WTC11 (cell line): ENCODE measurements around the gene OTUB1. TPM values are rescaled to one million over a fixed set of nuclear protein-coding genes. Genes with fewer than 3 reads are reported as not detected.
"Not testable (repeated sequence)": the region's sequence is repeated elsewhere in the genome, so short reads cannot be mapped to it uniquely, and the experiment has no call there.

Experiments
- ATAC-seq: fragments of 200-7000 bp; cut with Tn5 transposase; 2 replicates; pipeline ENCODE4 v1.10.0; 2021; ENCODE audit warnings: mild to moderate bottlenecking, moderate library complexity
- CTCF ChIA-PET: fragments of 300-600 bp; sonication (Branson Sonifier 250); formaldehyde crosslinking; loops from one replicate; lab custom pipeline; 2021; ENCODE audit warnings: antibody characterized with exemption; lab: Charles Lee
- POLR2A ChIA-PET: fragments of 350-600 bp; sonication (Branson Sonifier 250); formaldehyde crosslinking; loops from one replicate; lab custom pipeline; 2021; ENCODE audit warnings: antibody characterized with exemption; lab: Charles Lee
- DNase-seq: peaks from one replicate; pipeline ENCODE4 v3.0.0; 2021; ENCODE audit warnings: low spot score
- H3K27ac Mint-ChIP-seq: 2 replicates; pipeline ENCODE4 v1.8.0; 2021; ENCODE audit warnings: mixed read lengths
- H3K27me3 Mint-ChIP-seq: 2 replicates; pipeline ENCODE4 v1.8.0; 2021; ENCODE audit warnings: low read depth, mild to moderate bottlenecking, moderate library complexity, mixed read lengths
- H3K36me3 Mint-ChIP-seq: 2 replicates; pipeline ENCODE4 v1.8.0; 2021; ENCODE audit warnings: mixed read lengths
- H3K4me1 Mint-ChIP-seq: 2 replicates; pipeline ENCODE4 v1.8.0; 2022; ENCODE audit warnings: mixed read lengths
- H3K4me3 Mint-ChIP-seq: 2 replicates; pipeline ENCODE4 v1.8.0; 2021; ENCODE audit warnings: mild to moderate bottlenecking, moderate library complexity, mixed read lengths
- H3K9me3 Mint-ChIP-seq: 2 replicates; pipeline ENCODE4 v1.8.0; 2021; ENCODE audit warnings: mixed read lengths
- AR ChIP-seq: fragments of 250-450 bp; sonication (Bioruptor Pico); IDR thresholded peaks from 2 replicates; pipeline ENCODE4 v1.9.0; 2021; ENCODE audit warnings: mild to moderate bottlenecking
- ATF1 ChIP-seq: sonication (generic); formaldehyde crosslinking; IDR thresholded peaks from 2 replicates; pipeline ENCODE4 v1.8.1; 2023; ENCODE audit warnings: mild to moderate bottlenecking, moderate library complexity, missing genetic modification reagents
- ATF3 ChIP-seq: sonication (generic); formaldehyde crosslinking; conservative IDR thresholded peaks from 2 replicates; pipeline ENCODE4 v1.8.1; 2022; ENCODE audit warnings: mild to moderate bottlenecking, missing genetic modification reagents
- CBFB ChIP-seq: sonication (generic); formaldehyde crosslinking; IDR thresholded peaks from 2 replicates; pipeline ENCODE4 v1.8.1; 2022; ENCODE audit warnings: mild to moderate bottlenecking, low read depth, missing genetic modification reagents
- E2F1 ChIP-seq: sonication (generic); formaldehyde crosslinking; IDR thresholded peaks from 2 replicates; pipeline ENCODE4 v1.8.0; 2022; ENCODE audit warnings: mild to moderate bottlenecking, missing genetic modification reagents
- FOXJ3 ChIP-seq: sonication (generic); formaldehyde crosslinking; IDR thresholded peaks from 2 replicates; pipeline ENCODE4 v1.9.0; 2021; ENCODE audit warnings: missing genetic modification reagents, mild to moderate bottlenecking, borderline replicate concordance
- GTF2I ChIP-seq: fragments of 250-450 bp; sonication (Bioruptor Pico); conservative IDR thresholded peaks from 2 replicates; pipeline ENCODE4 v1.4.0; 2021; ENCODE audit warnings: mild to moderate bottlenecking
- JAZF1 ChIP-seq: fragments of 250-450 bp; sonication (Bioruptor Pico); IDR thresholded peaks from 2 replicates; pipeline ENCODE4 v1.9.0; 2021; ENCODE audit warnings: moderate library complexity, mild to moderate bottlenecking, inconsistent platforms
- JUN ChIP-seq: sonication (generic); formaldehyde crosslinking; IDR thresholded peaks from 2 replicates; pipeline ENCODE4 v1.8.0; 2023; ENCODE audit warnings: mild to moderate bottlenecking, missing genetic modification reagents
- SMAD4 ChIP-seq: sonication (generic); formaldehyde crosslinking; IDR thresholded peaks from 2 replicates; pipeline ENCODE4 v1.8.0; 2022; ENCODE audit warnings: mild to moderate bottlenecking, missing genetic modification reagents
- SP1 ChIP-seq: sonication (generic); formaldehyde crosslinking; conservative IDR thresholded peaks from 2 replicates; pipeline ENCODE4 v1.8.1; 2022; ENCODE audit warnings: missing genetic modification reagents
- ZBTB21 ChIP-seq: sonication (generic); formaldehyde crosslinking; IDR thresholded peaks from 2 replicates; pipeline ENCODE4 v1.8.1; 2023; ENCODE audit warnings: mild to moderate bottlenecking, missing genetic modification reagents, borderline replicate concordance
- ZNF232 ChIP-seq: sonication (generic); formaldehyde crosslinking; IDR thresholded peaks from 2 replicates; pipeline ENCODE4 v1.8.0; 2022; ENCODE audit warnings: mild to moderate bottlenecking, missing genetic modification reagents
- ZNF416 ChIP-seq: fragments of 250-450 bp; sonication (Bioruptor Pico); IDR thresholded peaks from 2 replicates; pipeline ENCODE4 v1.9.0; 2021; ENCODE audit warnings: mild to moderate bottlenecking, inconsistent platforms
- ZSCAN18 ChIP-seq: fragments of 250-450 bp; sonication (Bioruptor Pico); IDR thresholded peaks from 2 replicates; pipeline ENCODE4 v2.1.2; 2022; ENCODE audit warnings: mild to moderate bottlenecking, moderate library complexity
- total RNA-seq: library from RNA; stranded (reverse); gene quantifications from 3 replicates; pipeline ENCODE4 v1.2.3, GENCODE V29; 2021
- TF ChIP-seq, protein P1 (sequence below): sonication (generic); formaldehyde crosslinking; IDR thresholded peaks from 2 replicates; pipeline ENCODE4 v1.8.1; 2022; ENCODE audit warnings: missing genetic modification reagents, borderline replicate concordance
- TF ChIP-seq, protein P2 (sequence below): sonication (generic); formaldehyde crosslinking; IDR thresholded peaks from 2 replicates; pipeline ENCODE4 v1.8.1; 2023; ENCODE audit warnings: mild to moderate bottlenecking, missing genetic modification reagents

The OTUB1 gene
- total RNA-seq, 1 experiment from 2014 or later, result 112 TPM

- no peak for DNase-seq
- H3K9me3 Mint-ChIP-seq, result peaks cover 4% of the 10 kb centered on the region; the same call in 1 of the 2 replicates
- H3K27ac Mint-ChIP-seq, result no peak overlapping the region
- ChIA-PET CTCF (interaction anchor here (1.0 kb wide), 1 partner anchor 24 kb away, joined by 6 read pairs; no protein-coding TSS in a partner anchor), POLR2A (no interaction called here)
- no peak for TF ChIP-seq CBFB
- TF ChIP-seq SMAD4 (CRISPR knock-in tag), result no peak
- TF ChIP-seq ATF3 (CRISPR knock-in tag), result no peak
- TF ChIP-seq, protein P1, sequence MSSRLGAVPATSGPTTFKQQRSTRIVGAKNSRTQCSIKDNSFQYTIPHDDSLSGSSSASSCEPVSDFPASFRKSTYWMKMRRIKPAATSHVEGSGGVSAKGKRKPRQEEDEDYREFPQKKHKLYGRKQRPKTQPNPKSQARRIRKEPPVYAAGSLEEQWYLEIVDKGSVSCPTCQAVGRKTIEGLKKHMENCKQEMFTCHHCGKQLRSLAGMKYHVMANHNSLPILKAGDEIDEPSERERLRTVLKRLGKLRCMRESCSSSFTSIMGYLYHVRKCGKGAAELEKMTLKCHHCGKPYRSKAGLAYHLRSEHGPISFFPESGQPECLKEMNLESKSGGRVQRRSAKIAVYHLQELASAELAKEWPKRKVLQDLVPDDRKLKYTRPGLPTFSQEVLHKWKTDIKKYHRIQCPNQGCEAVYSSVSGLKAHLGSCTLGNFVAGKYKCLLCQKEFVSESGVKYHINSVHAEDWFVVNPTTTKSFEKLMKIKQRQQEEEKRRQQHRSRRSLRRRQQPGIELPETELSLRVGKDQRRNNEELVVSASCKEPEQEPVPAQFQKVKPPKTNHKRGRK (CRISPR knock-in tag), result no peak
- no peak for TF ChIP-seq AR (CRISPR knock-in tag)
- H3K27me3 Mint-ChIP-seq, result peaks cover 79% of the 10 kb centered on the region
- H3K4me3 Mint-ChIP-seq, result no peak overlapping the region
- no peaks in the 10 kb centered on the region; the same call in 1 of the 2 replicates for H3K36me3 Mint-ChIP-seq
- H3K4me1 Mint-ChIP-seq, result no peaks in the 10 kb centered on the region
- no peak for ATAC-seq
These were observed 16.8 kb upstream of the OTUB1 start for GRCh38 chr11:63969461-63969860.

DNA sequence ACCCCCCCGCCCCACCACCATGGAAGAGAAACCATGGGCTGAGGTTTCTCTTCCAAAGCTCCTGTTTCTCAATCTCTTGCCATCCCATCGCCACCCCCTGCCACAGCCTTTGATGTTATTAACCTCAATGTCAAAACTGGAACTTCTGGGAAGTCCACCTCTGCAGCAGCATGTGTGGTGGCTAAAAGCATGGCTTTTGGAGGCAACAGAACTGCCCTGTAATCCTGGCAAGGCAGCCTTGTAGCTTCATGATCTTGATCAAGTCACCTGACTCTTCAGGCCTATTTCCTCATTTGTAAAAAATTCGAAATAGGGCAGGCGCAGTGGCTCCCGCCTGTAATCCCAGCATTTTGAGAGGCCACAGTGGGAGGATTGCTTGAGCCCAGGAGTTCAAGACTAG, 15.3 kb upstream of the OTUB1 start:
- TF ChIP-seq E2F1 (CRISPR knock-in tag) (no peak), SP1 (CRISPR knock-in tag) (no peak)
- Mint-ChIP-seq H3K9me3 (peaks cover 4% of the 10 kb centered on the region; the same call in 1 of the 2 replicates), H3K4me3 (no peak overlapping the region), H3K4me1 (peaks cover 3% of the 10 kb centered on the region), H3K27me3 (peaks cover 65% of the 10 kb centered on the region), H3K36me3 (peaks cover 2% of the 10 kb centered on the region; the same call in 1 of the 2 replicates), H3K27ac (no peak overlapping the region)
- no peak for DNase-seq
- ChIA-PET CTCF (interaction anchor here (1.0 kb wide), 1 partner anchor 37 kb away, joined by 3 read pairs; no protein-coding TSS in a partner anchor), POLR2A (no interaction called here)
- ATAC-seq, result no peak

DNA sequence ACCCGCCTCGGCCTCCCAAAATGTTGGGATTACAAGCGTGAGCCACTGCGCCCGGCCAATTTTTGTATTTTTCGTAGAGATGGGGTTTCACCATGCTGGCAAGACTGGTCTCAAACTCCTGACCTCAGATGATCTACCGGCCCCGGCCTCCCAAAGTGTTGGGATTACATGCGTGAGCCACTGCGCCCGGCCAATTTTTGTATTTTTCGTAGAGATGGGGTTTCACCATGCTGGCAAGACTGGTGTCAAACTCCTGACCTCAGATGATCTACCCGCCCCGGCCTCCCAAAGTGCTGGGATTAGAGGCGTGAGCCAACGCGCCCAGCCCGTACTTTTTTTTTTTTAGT, 12.4 kb upstream of the OTUB1 start:
- DNase-seq, ATAC-seq, H3K9me3 Mint-ChIP-seq, H3K36me3 Mint-ChIP-seq: not testable (repeated sequence)
- peaks cover 30% of the 10 kb centered on the region for H3K4me1 Mint-ChIP-seq
- peak overlapping the region; percentile 100 for H3K4me3 Mint-ChIP-seq
- ChIA-PET POLR2A (interaction anchor here (0.6 to 1.3 kb wide), 3 partner anchors 12 to 54 kb away, joined by 3 to 6 read pairs (median 4); no protein-coding TSS in a partner anchor), CTCF (interaction anchor here (1.0 to 1.4 kb wide), 5 partner anchors 26 to 137 kb away, joined by 3 to 5 read pairs (median 4); no protein-coding TSS in a partner anchor)
- peak overlapping the region; percentile 83 for H3K27ac Mint-ChIP-seq
- H3K27me3 Mint-ChIP-seq, result peaks cover 44% of the 10 kb centered on the region

GRCh38 chr11:63974259-63975143, 11.7 kb upstream of the OTUB1 start, which contains the start of gene COX8A:
COX8A (plus strand) TSS chr11:63974620; CDS start chr11:63974681, 61 bp downstream.
- ChIA-PET CTCF (interaction anchor here (0.8 to 1.4 kb wide), 8 partner anchors 13 to 178 kb away, joined by 3 to 5 read pairs (median 4); no protein-coding TSS in a partner anchor), POLR2A (interaction anchor here (0.6 to 1.3 kb wide), 4 partner anchors 13 to 55 kb away, joined by 3 to 6 read pairs (median 4); no protein-coding TSS in a partner anchor)
- ATAC-seq, result peak; percentile 95
- peak; percentile 95 for DNase-seq
- H3K4me1 Mint-ChIP-seq, result peaks cover 36% of the 10 kb centered on the region
- H3K36me3 Mint-ChIP-seq, result peaks cover 7% of the 10 kb centered on the region
- peaks cover 38% of the 10 kb centered on the region for H3K27me3 Mint-ChIP-seq
- H3K9me3 Mint-ChIP-seq, result peaks cover 4% of the 10 kb centered on the region; the same call in 1 of the 2 replicates
- H3K4me3 Mint-ChIP-seq, result peak within 1 kb of the TSS; percentile 100
- H3K27ac Mint-ChIP-seq, result peak within 1 kb of the TSS; percentile 100
- TF ChIP-seq JUN (CRISPR knock-in tag) (0 out of 2 replicates have a peak, but pooled peaks have one; percentile 17), ZNF416 (CRISPR knock-in tag) (peak; percentile 64; the same call in 1 of the 2 replicates), ZNF232 (CRISPR knock-in tag) (peak; percentile 61; the same call in 1 of the 2 replicates), ZBTB21 (CRISPR knock-in tag) (peak; percentile 96), JAZF1 (CRISPR knock-in tag) (no peak), ZSCAN18 (CRISPR knock-in tag) (no peak), GTF2I (CRISPR knock-in tag) (no peak), FOXJ3 (CRISPR knock-in tag) (no peak), ATF1 (CRISPR knock-in tag) (0 out of 2 replicates have a peak, but pooled peaks have one; percentile 58)
- TF ChIP-seq, protein P2, sequence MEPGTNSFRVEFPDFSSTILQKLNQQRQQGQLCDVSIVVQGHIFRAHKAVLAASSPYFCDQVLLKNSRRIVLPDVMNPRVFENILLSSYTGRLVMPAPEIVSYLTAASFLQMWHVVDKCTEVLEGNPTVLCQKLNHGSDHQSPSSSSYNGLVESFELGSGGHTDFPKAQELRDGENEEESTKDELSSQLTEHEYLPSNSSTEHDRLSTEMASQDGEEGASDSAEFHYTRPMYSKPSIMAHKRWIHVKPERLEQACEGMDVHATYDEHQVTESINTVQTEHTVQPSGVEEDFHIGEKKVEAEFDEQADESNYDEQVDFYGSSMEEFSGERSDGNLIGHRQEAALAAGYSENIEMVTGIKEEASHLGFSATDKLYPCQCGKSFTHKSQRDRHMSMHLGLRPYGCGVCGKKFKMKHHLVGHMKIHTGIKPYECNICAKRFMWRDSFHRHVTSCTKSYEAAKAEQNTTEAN, result 0 out of 2 replicates have a peak, but pooled peaks have one; percentile 42
